HEK293T (cell line): Measurements from ENCODE around the gene POLR3GL.

Experiments used
- ELF4 ChIP-seq: fragments of 450-650 bp; IDR thresholded peaks from 2 replicates; pipeline ENCODE4 v1.6.1; 2017; ENCODE audit warnings: antibody characterized with exemption
- FOXA1 ChIP-seq: fragments of 450-650 bp; IDR thresholded peaks from 2 replicates; pipeline ENCODE4 v1.6.1; 2016; ENCODE audit warnings: mild to moderate bottlenecking
- FOXM1 ChIP-seq: fragments of 450-650 bp; IDR thresholded peaks from 2 replicates; pipeline ENCODE4 v1.6.1; 2017; ENCODE audit warnings: mild to moderate bottlenecking, borderline replicate concordance

GRCh38 chr1:145958734-145959133, 5.8 kb upstream of the POLR3GL start:
- TF ChIP-seq FOXA1, result no peak
- no peak for TF ChIP-seq FOXM1
- TF ChIP-seq ELF4, result no peak
